HEK293T (cell line): ENCODE results near the gene RAB14.

Experiments used
- CTCF ChIA-PET: fragments of 350-600 bp; formaldehyde crosslinking; extraction: SDS; loops from one replicate; lab custom pipeline; 2021; ENCODE audit warnings: antibody characterized with exemption, inconsistent platforms; lab: Yijun Ruan, JAX
- POLR2A ChIA-PET: fragments of 350-600 bp; formaldehyde crosslinking; extraction: SDS; loops from one replicate; lab custom pipeline; 2020; ENCODE audit warnings: antibody characterized with exemption, inconsistent platforms; lab: Yijun Ruan, JAX
- DNase-seq: peaks from one replicate; pipeline ENCODE4 v3.0.0; 2012; ENCODE audit warnings: mixed read lengths; ENCODE audit errors: extremely low spot score
- ARNT ChIP-seq: fragments of 450-650 bp; IDR thresholded peaks from 2 replicates; pipeline ENCODE4 v1.6.1; 2017; ENCODE audit warnings: mild to moderate bottlenecking
- BHLHE40 ChIP-seq: fragments of 450-650 bp; IDR thresholded peaks from 2 replicates; pipeline ENCODE4 v1.6.1; 2016; ENCODE audit warnings: mild to moderate bottlenecking, moderate library complexity, borderline replicate concordance
- CTBP1 ChIP-seq: fragments of 450-650 bp; IDR thresholded peaks from 2 replicates; pipeline ENCODE4 v1.6.1; 2016; ENCODE audit warnings: borderline replicate concordance
- ELF4 ChIP-seq: fragments of 450-650 bp; IDR thresholded peaks from 2 replicates; pipeline ENCODE4 v1.6.1; 2017; ENCODE audit warnings: antibody characterized with exemption
- FOXA1 ChIP-seq: fragments of 450-650 bp; IDR thresholded peaks from 2 replicates; pipeline ENCODE4 v1.6.1; 2016; ENCODE audit warnings: mild to moderate bottlenecking
- FOXK2 ChIP-seq: fragments of 450-650 bp; IDR thresholded peaks from 2 replicates; pipeline ENCODE4 v1.6.1; 2016; ENCODE audit warnings: mild to moderate bottlenecking
- FOXM1 ChIP-seq: fragments of 450-650 bp; IDR thresholded peaks from 2 replicates; pipeline ENCODE4 v1.6.1; 2017; ENCODE audit warnings: mild to moderate bottlenecking, borderline replicate concordance
- HDGF ChIP-seq: fragments of 450-650 bp; IDR thresholded peaks from 2 replicates; pipeline ENCODE4 v1.6.1; 2017; ENCODE audit warnings: antibody characterized with exemption, borderline replicate concordance
- L3MBTL2 ChIP-seq: fragments of 450-650 bp; conservative IDR thresholded peaks from 2 replicates; pipeline ENCODE4 v1.6.1; 2016; ENCODE audit warnings: mild to moderate bottlenecking
- LEF1 ChIP-seq: fragments of 450-650 bp; IDR thresholded peaks from 2 replicates; pipeline ENCODE4 v1.6.1; 2017; ENCODE audit warnings: mild to moderate bottlenecking, borderline replicate concordance
- NFRKB ChIP-seq: fragments of 450-650 bp; IDR thresholded peaks from 2 replicates; pipeline ENCODE4 v1.6.1; 2016; ENCODE audit warnings: mild to moderate bottlenecking, moderate library complexity
- SP1 ChIP-seq: fragments of 450-650 bp; IDR thresholded peaks from 2 replicates; pipeline ENCODE4 v1.6.1; 2017
- SUZ12 ChIP-seq: fragments of 450-650 bp; IDR thresholded peaks from 2 replicates; pipeline ENCODE4 v1.6.1; 2016; ENCODE audit warnings: mild to moderate bottlenecking
- TARDBP ChIP-seq: fragments of 450-650 bp; IDR thresholded peaks from 2 replicates; pipeline ENCODE4 v1.6.1; 2016
- ZNF384 ChIP-seq: fragments of 450-650 bp; IDR thresholded peaks from 2 replicates; pipeline ENCODE4 v1.6.1; 2016
- TF ChIP-seq, protein P1 (sequence below): fragments of 450-650 bp; IDR thresholded peaks from 2 replicates; pipeline ENCODE4 v1.6.1; 2016

Gene RAB14

DNA sequence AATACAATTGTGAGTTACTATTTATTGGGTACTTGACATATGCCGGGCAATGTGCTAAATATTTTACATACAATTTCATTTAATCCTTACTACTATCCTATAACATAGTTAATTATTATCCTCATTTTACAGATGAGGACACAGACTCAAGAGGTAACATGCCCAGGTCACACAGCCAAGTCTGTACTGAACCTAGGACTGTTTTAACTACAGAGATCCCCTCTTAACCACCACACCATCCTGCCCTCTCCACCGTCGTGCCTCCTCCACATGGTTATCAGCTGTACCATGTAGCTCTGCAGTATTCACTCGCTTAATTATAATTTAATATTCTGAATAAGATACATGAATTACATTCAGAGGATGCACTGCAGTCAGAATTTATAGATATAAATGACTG is 5.3 kb downstream of the RAB14 start:
- ChIA-PET CTCF (no interaction called here), POLR2A (no interaction called here)
- DNase-seq = no peak
- TF ChIP-seq FOXA1 = no peak
- no peak for TF ChIP-seq SUZ12
- TF ChIP-seq ARNT = no peak
- TF ChIP-seq ZNF384 = no peak
- TF ChIP-seq NFRKB = no peak
- no peak for TF ChIP-seq FOXK2
- TF ChIP-seq ELF4 = no peak

DNA sequence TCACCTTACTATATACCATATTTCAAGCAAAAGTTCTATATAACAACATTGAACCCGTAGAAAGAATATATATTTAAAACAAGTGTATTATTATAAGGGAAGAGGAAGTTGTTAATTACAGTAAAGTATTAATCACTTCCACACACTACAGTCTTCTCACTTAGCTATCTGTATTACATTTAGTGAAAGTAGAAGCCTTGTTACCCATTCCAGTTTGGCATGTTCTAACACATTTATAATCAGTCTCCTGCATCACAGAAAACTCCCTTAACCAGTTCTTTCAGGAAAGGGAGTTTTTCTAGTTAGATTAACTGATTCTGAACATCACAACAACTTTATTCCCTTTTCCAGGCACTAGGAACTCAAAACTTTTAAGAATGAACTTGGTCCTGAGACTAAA is 6.9 kb downstream of the RAB14 start:
- no peak for TF ChIP-seq ELF4
- TF ChIP-seq FOXA1 = no peak
- TF ChIP-seq TARDBP = no peak
- no peak for TF ChIP-seq FOXM1
- TF ChIP-seq L3MBTL2 = no peak
- TF ChIP-seq FOXK2 = no peak
- ChIA-PET POLR2A (no interaction called here), CTCF (interaction anchor here (0.6 kb wide), 1 partner anchor 302 kb away, joined by 3 read pairs; no protein-coding TSS in a partner anchor)
- DNase-seq = no peak

DNA sequence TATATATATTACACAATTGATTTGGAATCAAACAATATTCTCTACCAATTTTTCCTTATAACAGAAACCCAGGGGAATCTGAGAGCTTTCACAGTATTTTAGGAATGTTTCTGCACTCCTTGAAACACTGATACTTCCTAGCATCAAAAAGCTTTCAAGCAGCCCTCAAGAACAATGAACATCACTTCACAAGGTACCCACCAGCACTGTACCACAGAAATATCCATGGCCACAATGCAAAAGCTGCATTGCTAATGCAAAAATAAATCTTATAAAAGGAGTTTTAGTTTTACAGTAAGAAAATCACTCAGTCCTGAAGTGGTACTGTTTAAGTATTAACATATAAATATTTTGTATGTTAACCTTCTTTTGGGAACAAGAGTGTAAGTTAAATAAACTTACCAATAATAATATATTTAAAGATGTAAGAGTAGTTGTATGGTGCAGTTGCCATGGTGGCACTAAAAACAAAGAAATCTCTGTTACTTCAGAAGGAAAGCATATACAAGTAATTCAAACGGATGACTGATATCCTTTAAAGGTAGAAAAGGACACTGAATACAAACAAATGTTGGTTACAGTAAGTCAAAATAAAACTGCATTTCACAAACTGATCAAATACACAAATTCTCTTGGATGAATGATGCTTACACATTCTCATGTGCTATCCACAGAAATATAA is 8.6 kb downstream of the RAB14 start:
- POLR2A ChIA-PET = interaction anchor here (1.1 kb wide), 1 partner anchor 9 kb away, joined by 4 read pairs; the partner anchor contains the start of gene RAB14
- CTCF ChIA-PET = no interaction called here
- no peak for DNase-seq
- no peak for TF ChIP-seq TARDBP
- TF ChIP-seq BHLHE40 = no peak
- TF ChIP-seq, protein P1, sequence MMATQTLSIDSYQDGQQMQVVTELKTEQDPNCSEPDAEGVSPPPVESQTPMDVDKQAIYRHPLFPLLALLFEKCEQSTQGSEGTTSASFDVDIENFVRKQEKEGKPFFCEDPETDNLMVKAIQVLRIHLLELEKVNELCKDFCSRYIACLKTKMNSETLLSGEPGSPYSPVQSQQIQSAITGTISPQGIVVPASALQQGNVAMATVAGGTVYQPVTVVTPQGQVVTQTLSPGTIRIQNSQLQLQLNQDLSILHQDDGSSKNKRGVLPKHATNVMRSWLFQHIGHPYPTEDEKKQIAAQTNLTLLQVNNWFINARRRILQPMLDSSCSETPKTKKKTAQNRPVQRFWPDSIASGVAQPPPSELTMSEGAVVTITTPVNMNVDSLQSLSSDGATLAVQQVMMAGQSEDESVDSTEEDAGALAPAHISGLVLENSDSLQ = no peak
- TF ChIP-seq CTBP1 = no peak
- TF ChIP-seq ZNF384 = no peak
- TF ChIP-seq FOXK2 = no peak
- no peak for TF ChIP-seq FOXA1
- no peak for TF ChIP-seq SP1

DNA sequence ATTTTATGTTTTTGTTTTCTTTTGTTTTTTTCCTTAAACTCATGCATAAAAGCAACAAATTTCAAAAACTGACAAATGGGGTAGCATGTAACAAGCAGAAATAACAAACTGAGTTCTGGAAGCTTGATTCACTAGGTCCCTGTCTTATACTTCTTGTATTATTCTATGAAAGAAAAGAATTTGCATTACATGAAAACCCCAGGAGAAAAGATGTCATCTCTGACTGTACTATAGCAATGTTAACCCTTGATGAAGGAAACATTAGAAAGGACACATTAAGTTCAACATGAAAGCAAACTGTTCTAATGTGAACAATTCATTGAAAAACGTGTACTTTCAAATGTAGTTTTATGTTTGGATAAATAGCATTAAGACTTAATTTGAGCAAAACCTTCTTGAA is 9.2 kb downstream of the RAB14 start:
- DNase-seq = no peak
- TF ChIP-seq L3MBTL2 (no peak), HDGF (no peak), SUZ12 (no peak), ZNF384 (no peak), NFRKB (no peak), BHLHE40 (no peak), LEF1 (no peak), TARDBP (no peak), FOXK2 (no peak), ELF4 (no peak), FOXM1 (no peak), SP1 (no peak), FOXA1 (no peak), CTBP1 (no peak), ARNT (no peak)
- TF ChIP-seq, protein P1 = no peak
- ChIA-PET POLR2A (interaction anchor here (1.1 kb wide), 1 partner anchor 9 kb away, joined by 4 read pairs; the partner anchor contains the start of gene RAB14), CTCF (no interaction called here)

- TF ChIP-seq SP1 = no peak
- TF ChIP-seq FOXA1 = no peak
- no peak for TF ChIP-seq ZNF384
- TF ChIP-seq CTBP1 = no peak
- TF ChIP-seq ARNT = no peak
- no peak for DNase-seq
- ChIA-PET CTCF (no interaction called here), POLR2A (interaction anchor here (1.1 kb wide), 1 partner anchor 11 kb away, joined by 4 read pairs; the partner anchor contains the start of gene RAB14)
Measured at GRCh38 chr9:121191235-121191634, 10.4 kb downstream of the RAB14 start.

GRCh38 chr9:121189660-121190059 is 12.0 kb downstream of the RAB14 start:
- CTCF ChIA-PET = no interaction called here
- no peak for DNase-seq
- POLR2A ChIA-PET = no interaction called here
- no peak for TF ChIP-seq TARDBP
- TF ChIP-seq, protein P1 = peak; percentile 75

- ChIA-PET POLR2A (no interaction called here), CTCF (no interaction called here)
- no peak for DNase-seq
- TF ChIP-seq HDGF (no peak), LEF1 (no peak), ZNF384 (no peak), BHLHE40 (no peak), CTBP1 (no peak), L3MBTL2 (no peak), TARDBP (no peak), ARNT (no peak), NFRKB (no peak), SP1 (no peak), SUZ12 (no peak), FOXM1 (no peak), FOXA1 (no peak), ELF4 (no peak), FOXK2 (no peak)
- TF ChIP-seq, protein P1 = no peak
Measured at GRCh38 chr9:121189006-121189405, 12.7 kb downstream of the RAB14 start.
